ENCODE measurements around the gene TNIK. TPM values are rescaled to one million over a fixed set of nuclear protein-coding genes. Genes with fewer than 3 reads are reported as not detected.

TNIK gene
- polyA plus RNA-seq, 1 of the 3 experiments (the other 2 are of a cell fraction): 19.4 TPM

DNA sequence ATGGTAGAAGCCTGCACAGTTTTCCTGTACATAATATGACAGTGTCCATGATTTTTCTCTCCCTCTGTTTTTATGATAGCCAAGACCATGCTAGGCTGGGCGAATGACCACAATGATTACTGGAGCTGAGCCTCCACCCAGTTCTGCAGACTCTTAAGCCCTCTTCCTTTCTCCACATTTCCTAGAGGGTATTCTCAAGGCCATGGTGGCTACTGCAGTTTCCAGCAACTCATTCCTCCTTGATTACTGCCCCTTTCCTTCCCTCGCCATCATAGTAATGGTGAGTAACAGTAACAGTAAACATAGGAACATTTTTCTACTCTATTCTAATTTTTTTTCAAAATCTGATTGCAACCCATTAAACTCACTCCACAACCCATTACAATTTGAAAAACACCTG, 20.2 kb downstream of the TNIK start:
- Histone ChIP-seq H3K79me2 (ENCODE audit: insufficient read depth) (peaks cover 74% of the 10 kb centered on the region), H3K9me2 (no peaks in the 10 kb centered on the region), H4K20me1 (ENCODE audit: insufficient read depth) (0 out of 2 replicates have a peak, but pooled peaks cover 8% of the 10 kb centered on the region), H3K27ac (ENCODE audit: low read depth in 2 of 2, low read length in 1 of 2) (no peak overlapping the region), H3K4me2 (no peak overlapping the region), H3K4me1 (ENCODE audit: control insufficient read depth in 1 of 2, insufficient read depth in 2 of 2, low read depth in 1 of 2, low read length in 1 of 2) (no peaks in the 10 kb centered on the region), H2AFZ (ENCODE audit: low read depth) (no peak overlapping the region), H3F3A (replicated peaks; ENCODE audit: insufficient read depth) (no peaks in the 10 kb centered on the region), H3K9ac (no peak overlapping the region), H3K27me3 (ENCODE audit: insufficient read depth) (no peaks in the 10 kb centered on the region), H3K4me3 (ENCODE audit: low read depth in 2 of 2, low read length in 1 of 2) (no peak overlapping the region), H3K9me3 (no peaks in the 10 kb centered on the region), H3K36me3 (replicated peaks in 1 of 2; ENCODE audit: control insufficient read depth in 1 of 2, insufficient read depth in 2 of 2, low read length in 1 of 2) (peaks cover 0 to 10% of the 10 kb centered on the region in 2 experiments)
- ChIA-PET POLR2A (no interaction called here), CTCF (no interaction called here)
- DNase-seq: no peak
- TF ChIP-seq GATA2 (CRISPR knock-in tag; IDR thresholded peaks at IDR 0.05) (no peak), EP300 (IDR thresholded peaks at IDR 0.05; ENCODE audit: borderline replicate concordance in 1 of 2, low read depth in 1 of 2, low read length in 1 of 2) (no peak), CTCF (IDR thresholded peaks at IDR 0.05) (no peak), MEF2A (IDR thresholded peaks at IDR 0.05; ENCODE audit: borderline replicate concordance, low read depth) (no peak), REST (IDR thresholded peaks at IDR 0.05; ENCODE audit: low read depth, low read length) (no peak), CHD2 (IDR thresholded peaks at IDR 0.05; ENCODE audit: low read length, partially characterized antibody) (no peak), RCOR1 (IDR thresholded peaks at IDR 0.05; ENCODE audit: low read length) (no peak)
- TF ChIP-seq, protein P1, sequence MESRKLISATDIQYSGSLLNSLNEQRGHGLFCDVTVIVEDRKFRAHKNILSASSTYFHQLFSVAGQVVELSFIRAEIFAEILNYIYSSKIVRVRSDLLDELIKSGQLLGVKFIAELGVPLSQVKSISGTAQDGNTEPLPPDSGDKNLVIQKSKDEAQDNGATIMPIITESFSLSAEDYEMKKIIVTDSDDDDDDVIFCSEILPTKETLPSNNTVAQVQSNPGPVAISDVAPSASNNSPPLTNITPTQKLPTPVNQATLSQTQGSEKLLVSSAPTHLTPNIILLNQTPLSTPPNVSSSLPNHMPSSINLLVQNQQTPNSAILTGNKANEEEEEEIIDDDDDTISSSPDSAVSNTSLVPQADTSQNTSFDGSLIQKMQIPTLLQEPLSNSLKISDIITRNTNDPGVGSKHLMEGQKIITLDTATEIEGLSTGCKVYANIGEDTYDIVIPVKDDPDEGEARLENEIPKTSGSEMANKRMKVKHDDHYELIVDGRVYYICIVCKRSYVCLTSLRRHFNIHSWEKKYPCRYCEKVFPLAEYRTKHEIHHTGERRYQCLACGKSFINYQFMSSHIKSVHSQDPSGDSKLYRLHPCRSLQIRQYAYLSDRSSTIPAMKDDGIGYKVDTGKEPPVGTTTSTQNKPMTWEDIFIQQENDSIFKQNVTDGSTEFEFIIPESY (IDR thresholded peaks at IDR 0.05; ENCODE audit: borderline replicate concordance, low read depth): no peak
- TF ChIP-seq, protein P2, sequence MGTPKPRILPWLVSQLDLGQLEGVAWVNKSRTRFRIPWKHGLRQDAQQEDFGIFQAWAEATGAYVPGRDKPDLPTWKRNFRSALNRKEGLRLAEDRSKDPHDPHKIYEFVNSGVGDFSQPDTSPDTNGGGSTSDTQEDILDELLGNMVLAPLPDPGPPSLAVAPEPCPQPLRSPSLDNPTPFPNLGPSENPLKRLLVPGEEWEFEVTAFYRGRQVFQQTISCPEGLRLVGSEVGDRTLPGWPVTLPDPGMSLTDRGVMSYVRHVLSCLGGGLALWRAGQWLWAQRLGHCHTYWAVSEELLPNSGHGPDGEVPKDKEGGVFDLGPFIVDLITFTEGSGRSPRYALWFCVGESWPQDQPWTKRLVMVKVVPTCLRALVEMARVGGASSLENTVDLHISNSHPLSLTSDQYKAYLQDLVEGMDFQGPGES (IDR thresholded peaks at IDR 0.05; ENCODE audit: low read depth, low read length): no peak
- WGBS (ENCODE audit: low lambda C conversion rate): 94% methylated on average over 2 of the region's 2 CpGs
